Liver (tissue), 9 donors: ENCODE data around the gene MLXIP. TPM values are rescaled to one million over a fixed set of nuclear protein-coding genes. Genes with fewer than 3 reads are reported as not detected.
A peak's percentile ranks its signal among the peaks of the same experiment; 100 is the strongest.

Source experiments
- DNase-seq: peaks from one replicate; pipeline ENCODE4 v3.0.0-alpha.2; 2017; ENCODE audit warnings: low spot score
- H3K27ac ChIP-seq, 2 donors: one replicate each; pipeline ENCODE4 v1.7.0; 2013; ENCODE audit warnings: inconsistent platforms in 2 of 2, low read length in 2 of 2, control low read depth in 1 of 2, low read depth in 1 of 2, mild to moderate bottlenecking in 1 of 2
- H3K27me3 ChIP-seq, 4 donors: one replicate each; pipeline versions ENCODE4 v1.6.1 to v1.7.0; 2013; ENCODE audit warnings: low read length in 3 of 4, inconsistent platforms in 1 of 4, mild to moderate bottlenecking in 1 of 4, moderate library complexity in 1 of 4; ENCODE audit not compliant: control insufficient read depth in 4 of 4, insufficient read depth in 4 of 4
- H3K36me3 ChIP-seq, 4 donors: one replicate each; pipeline versions ENCODE4 v1.6.1 to v1.7.0; 2013; ENCODE audit warnings: low read length in 3 of 4, mild to moderate bottlenecking in 3 of 4, low read depth in 1 of 4, moderate library complexity in 1 of 4; ENCODE audit not compliant: control insufficient read depth in 4 of 4, insufficient read depth in 3 of 4
- H3K4me1 ChIP-seq, 4 donors: one replicate each; pipeline versions ENCODE4 v1.6.1 to v1.7.0; 2013; ENCODE audit warnings: low read length in 3 of 4, mild to moderate bottlenecking in 3 of 4, moderate library complexity in 1 of 4; ENCODE audit not compliant: control insufficient read depth in 4 of 4, insufficient read depth in 4 of 4
- H3K4me3 ChIP-seq, 3 donors: one replicate each; pipeline versions ENCODE4 v1.6.1 to v1.7.0; 2013; ENCODE audit warnings: low read length in 3 of 3, control low read depth in 1 of 3, low read depth in 1 of 3, mild to moderate bottlenecking in 1 of 3
- H3K9ac ChIP-seq, 2 donors: one replicate each; pipeline ENCODE4 v1.7.0; 2013; ENCODE audit warnings: low read length in 2 of 2, mild to moderate bottlenecking in 2 of 2, moderate library complexity in 2 of 2, control low read depth in 1 of 2, low read depth in 1 of 2
- H3K9me3 ChIP-seq, 4 donors: one replicate each; pipeline versions ENCODE4 v1.6.1 to v1.7.0; 2013; ENCODE audit warnings: low read length in 3 of 4; ENCODE audit not compliant: control insufficient read depth in 4 of 4
- ATF3 ChIP-seq: IDR thresholded peaks from 2 replicates; pipeline ENCODE4 v1.6.1; 2016; ENCODE audit warnings: antibody characterized with exemption
- CTCF ChIP-seq: fragments of 150-350 bp; IDR thresholded peaks from 2 replicates; pipeline ENCODE4 v1.5.1; 2017; ENCODE audit warnings: improper control_type of control experiment, low read depth, low read length; ENCODE audit not compliant: missing input control
- EGR1 ChIP-seq, 2 donors: IDR thresholded peaks; 2 replicates each; pipeline ENCODE4 v1.6.1; 2016 to 2018; ENCODE audit warnings: antibody characterized with exemption in 2 of 2, low read depth in 2 of 2
- FOXA1 ChIP-seq: IDR thresholded peaks from 2 replicates; pipeline ENCODE4 v1.6.1; 2016; ENCODE audit warnings: antibody characterized with exemption
- FOXA2 ChIP-seq: IDR thresholded peaks from 2 replicates; pipeline ENCODE4 v1.6.1; 2016; ENCODE audit warnings: antibody characterized with exemption
- GABPA ChIP-seq, 2 donors: IDR thresholded peaks in 1 of 2; conservative IDR thresholded peaks in 1 of 2; 2 replicates each; pipeline ENCODE4 v1.6.1; 2016; ENCODE audit warnings: antibody characterized with exemption in 2 of 2, mild to moderate bottlenecking in 1 of 2, moderate library complexity in 1 of 2
- HNF4A ChIP-seq, 2 donors: conservative IDR thresholded peaks; 2 replicates each; pipeline ENCODE4 v1.6.1; 2016; ENCODE audit warnings: antibody characterized with exemption in 2 of 2, mild to moderate bottlenecking in 2 of 2
- HNF4G ChIP-seq: IDR thresholded peaks from 2 replicates; pipeline ENCODE4 v1.6.1; 2016; ENCODE audit warnings: antibody characterized with exemption
- JUND ChIP-seq, 2 donors: IDR thresholded peaks; 2 replicates each; pipeline ENCODE4 v1.6.1; 2016; ENCODE audit warnings: antibody characterized with exemption in 2 of 2
- MAX ChIP-seq: IDR thresholded peaks from 2 replicates; pipeline ENCODE4 v1.6.1; 2016; ENCODE audit warnings: antibody characterized with exemption
- NR2F2 ChIP-seq: IDR thresholded peaks from 2 replicates; pipeline ENCODE4 v1.6.1; 2016; ENCODE audit warnings: antibody characterized with exemption
- RAD21 ChIP-seq, 2 donors: IDR thresholded peaks; 2 replicates each; pipeline ENCODE4 v1.6.1; 2016; ENCODE audit warnings: antibody characterized with exemption in 2 of 2, mild to moderate bottlenecking in 2 of 2
- REST ChIP-seq: IDR thresholded peaks from 2 replicates; pipeline ENCODE4 v1.6.1; 2016; ENCODE audit warnings: antibody characterized with exemption, mild to moderate bottlenecking
- RXRA ChIP-seq, 2 donors: IDR thresholded peaks; 2 replicates each; pipeline ENCODE4 v1.6.1; 2017 to 2018; ENCODE audit warnings: antibody characterized with exemption in 2 of 2, mild to moderate bottlenecking in 1 of 2
- SP1 ChIP-seq: IDR thresholded peaks from 2 replicates; pipeline ENCODE4 v1.6.1; 2018; ENCODE audit warnings: antibody characterized with exemption, mild to moderate bottlenecking
- TAF1 ChIP-seq: conservative IDR thresholded peaks from 2 replicates; pipeline ENCODE4 v1.6.1; 2016; ENCODE audit warnings: antibody characterized with exemption, mild to moderate bottlenecking
- YY1 ChIP-seq: IDR thresholded peaks from 2 replicates; pipeline ENCODE4 v1.6.1; 2016; ENCODE audit warnings: antibody characterized with exemption, mild to moderate bottlenecking
- ZBTB33 ChIP-seq: IDR thresholded peaks from 2 replicates; pipeline ENCODE4 v1.6.1; 2016; ENCODE audit warnings: antibody characterized with exemption
- WGBS: extraction: QIAGEN DNeasy Blood & Tissue Kit; methylation state at CpG from one replicate; pipeline ENCODE4 v1.1.7; 2013; 5-methylcytosine and 5-hydroxymethylcytosine counted together
- polyA plus RNA-seq, 2 donors: library from polyadenylated mRNA; stranded (reverse) in 1 of 2; unstranded in 1 of 2; fragments of 200-250 nt in 1 of 2; fragments of >200 nt in 1 of 2; fragmentation: Nextera tagmentation in 1 of 2; extraction: Ambion mirVana in 1 of 2; gene quantifications; one replicate each; pipeline versions ENCODE4 v1.2.1 to v1.2.3, GENCODE V29; 2013 to 2015
- total RNA-seq, 2 donors: library from RNA; depleted of rRNA; stranded (reverse); fragments of >200 nt; gene quantifications; one replicate each; pipeline ENCODE4 v1.2.3, GENCODE V29; 2014
- donor health status: healthy.
- donor health status: healthy.
- donor health status: healthy.
- donor health status: healthy.
- donor health status: healthy.

MLXIP gene
- total and polyA plus RNA-seq, 4 donors: 10.6 to 19.5 (median 11.0) TPM

GRCh38 chr12:122126713-122127597 lies 48.4 kb downstream of the MLXIP start:
- peak overlapping the region; percentile 63 to 77 for H3K9ac ChIP-seq
- TF ChIP-seq FOXA1 (no peak), TAF1 (peak; percentile 62), GABPA (IDR thresholded peaks at IDR 0.05 in 1 of 2, conservative IDR thresholded peaks at IDR 0.05 in 1 of 2) (peak in 1 of 2 donors; percentile 20), ZBTB33 (no peak), EGR1 (IDR thresholded peaks at IDR 0.05; ENCODE audit: low read depth in 2 of 2) (no peak), REST (peak; percentile 31), MAX (peak; percentile 64), HNF4G (peak; percentile 93), NR2F2 (peak; percentile 54), CTCF (peak; percentile 46), ATF3 (peak; percentile 37), JUND (IDR thresholded peaks at IDR 0.05) (peak in 1 of 2 donors; percentile 70), RXRA (IDR thresholded peaks at IDR 0.05) (peak; percentile 90 to 95), YY1 (peak; percentile 71), RAD21 (IDR thresholded peaks at IDR 0.05) (peak; percentile 49 to 71), FOXA2 (no peak), HNF4A (conservative IDR thresholded peaks at IDR 0.05) (peak; percentile 95 to 96), SP1 (peak; percentile 99)
- H3K4me1 ChIP-seq: peaks cover 7 to 57% (median 42%) of the 10 kb centered on the region in 4 donors
- H3K27ac ChIP-seq: peak overlapping the region; percentile 87 to 90
- WGBS: 40% methylated on average over 15 of the region's 15 CpGs
- no peaks in the 10 kb centered on the region for H3K27me3 ChIP-seq
- H3K36me3 ChIP-seq: peaks cover 5 to 31% (median 13%) of the 10 kb centered on the region in 4 donors
- H3K4me3 ChIP-seq: peak overlapping the region; percentile 14 to 55 (median 44)
- H3K9me3 ChIP-seq: no peaks in the 10 kb centered on the region
- DNase-seq: no peak
